GM18861 (cell line): Measurements from ENCODE around the gene SEC22A.
"Not testable (repeated sequence)": the region's sequence is repeated elsewhere in the genome, so short reads cannot be mapped to it uniquely, and the experiment has no call there.

ENCODE experiments used
- ATAC-seq: cut with Tn5 transposase; IDR thresholded peaks from one replicate; pipeline ENCODE4 v1.9.1; 2021; ENCODE audit not compliant: unreplicated experiment

The SEC22A gene

DNA sequence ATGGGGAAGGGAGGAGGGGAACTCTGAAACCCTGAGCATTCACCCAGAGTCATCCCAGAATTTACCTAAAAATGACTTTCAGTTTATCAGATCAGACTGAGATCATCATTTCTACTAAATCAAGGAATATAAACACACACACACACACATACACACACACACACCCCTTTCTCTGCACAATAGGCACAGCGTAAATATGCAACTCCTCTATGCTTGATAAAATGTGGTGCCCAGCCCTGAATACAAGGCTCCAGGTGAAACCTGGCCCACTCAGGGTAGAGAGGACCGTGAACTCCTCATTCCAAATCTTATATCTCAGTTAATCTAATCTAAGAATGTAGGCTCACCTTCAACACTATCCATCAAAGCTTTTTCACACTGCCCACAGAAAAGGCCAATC is 31.8 kb upstream of the SEC22A start:
- ATAC-seq, result no peak

DNA sequence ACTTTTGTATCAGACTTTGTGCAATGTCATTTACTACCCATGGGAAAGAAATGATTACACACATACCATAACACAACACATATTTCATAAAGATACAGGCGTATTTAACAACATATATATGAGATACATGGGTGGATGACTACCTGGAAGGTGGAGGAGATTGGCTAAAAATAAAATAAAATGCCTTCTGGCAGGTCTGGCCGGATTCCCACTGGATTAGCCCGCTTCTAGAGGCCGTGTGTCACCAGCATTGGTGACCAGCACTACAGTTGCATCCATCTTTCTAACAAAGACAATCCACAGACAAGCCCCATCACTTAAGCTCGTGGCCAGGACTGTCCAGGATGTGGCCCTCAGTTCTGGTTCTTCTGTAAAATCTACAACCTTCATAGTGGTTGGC is 21.0 kb upstream of the SEC22A start:
- ATAC-seq, result no peak

DNA sequence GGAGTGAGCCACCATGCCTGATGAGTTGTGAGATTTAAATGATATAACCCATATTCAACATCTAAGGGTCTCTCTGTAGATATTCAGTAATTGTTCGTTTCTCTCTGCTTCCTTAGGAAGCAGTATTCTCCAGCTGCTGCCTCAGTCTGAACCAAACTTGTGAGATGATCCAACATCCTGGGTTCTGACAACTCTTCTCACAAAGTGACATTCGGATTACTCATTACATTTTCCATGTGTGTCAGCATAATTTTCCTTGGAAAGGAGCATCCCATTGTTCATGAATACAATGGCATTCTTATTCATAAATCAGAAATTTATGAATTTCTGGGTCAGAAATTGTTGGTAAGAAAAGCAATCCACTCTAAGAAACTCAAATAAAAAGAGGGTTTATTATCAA is 15.0 kb upstream of the SEC22A start:
- no peak for ATAC-seq

DNA sequence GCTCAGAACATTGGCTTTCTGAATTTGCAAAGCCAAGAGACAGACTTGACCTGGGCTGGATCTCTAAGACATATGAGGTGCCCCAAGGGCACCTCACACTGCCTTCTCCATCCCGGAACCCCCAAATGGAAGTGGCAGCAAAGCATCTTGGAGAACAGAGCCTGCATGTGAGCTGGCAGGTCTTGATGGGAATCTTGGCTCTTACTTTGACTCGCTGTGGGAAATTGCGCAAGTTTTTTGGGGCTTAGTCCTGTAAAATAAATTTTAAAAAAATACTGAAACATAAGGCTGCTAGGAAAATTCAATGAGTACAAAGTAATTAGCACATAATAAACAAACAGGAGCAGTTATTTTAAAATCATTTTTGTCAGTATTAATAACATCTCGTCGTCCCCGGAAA is 13.7 kb upstream of the SEC22A start:
- ATAC-seq, result no peak

DNA sequence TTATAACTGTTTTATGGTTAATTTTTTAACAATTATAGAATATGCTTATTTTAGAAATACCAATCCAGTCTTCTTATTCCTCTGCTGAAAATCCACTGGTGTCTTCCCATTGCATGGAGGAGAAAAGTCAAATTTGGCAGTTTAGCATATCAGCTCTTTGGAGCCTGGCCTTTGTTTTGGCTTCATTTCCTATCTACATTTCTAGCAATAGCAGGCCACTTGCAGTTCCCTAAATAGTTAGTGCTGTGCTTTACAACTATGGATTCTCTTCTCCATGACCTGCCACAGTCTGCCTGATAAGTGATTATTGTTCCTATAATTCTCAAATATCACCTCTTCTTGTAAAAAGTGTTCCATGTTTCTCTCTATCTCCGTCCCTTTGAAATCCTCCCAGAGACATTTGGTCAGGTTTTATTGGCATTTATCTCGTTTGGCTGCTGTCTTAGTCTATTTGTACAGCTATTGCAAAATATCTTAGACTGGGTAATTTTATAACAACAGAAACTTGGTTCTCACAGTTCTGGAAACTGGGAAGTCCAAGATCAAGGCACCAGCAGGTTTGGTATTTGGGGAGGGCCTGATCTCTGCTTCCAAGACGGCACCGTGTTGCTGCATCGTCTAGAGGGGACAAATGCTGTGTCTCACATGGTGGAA is 8.2 kb upstream of the SEC22A start:
- no peak for ATAC-seq

DNA sequence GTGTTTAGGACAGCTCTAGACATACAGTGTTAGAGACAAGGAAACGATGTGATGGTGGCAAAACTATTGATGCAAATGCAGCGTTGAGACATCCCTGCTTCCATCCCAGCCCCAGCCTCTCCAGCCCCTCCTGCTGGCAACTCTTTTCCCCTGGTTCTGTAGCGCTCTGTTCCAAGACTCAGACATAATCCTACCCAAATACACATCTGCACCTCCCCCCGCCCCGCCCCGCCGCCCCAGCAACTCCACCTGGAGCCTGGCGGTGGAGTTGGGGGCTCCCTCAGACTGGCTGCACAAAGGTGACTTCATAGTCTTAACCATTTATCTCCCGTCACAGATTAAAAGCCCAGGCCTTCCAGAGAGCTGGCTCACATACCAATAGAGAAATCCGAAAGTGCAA is 7.2 kb upstream of the SEC22A start:
- ATAC-seq, result no peak

DNA sequence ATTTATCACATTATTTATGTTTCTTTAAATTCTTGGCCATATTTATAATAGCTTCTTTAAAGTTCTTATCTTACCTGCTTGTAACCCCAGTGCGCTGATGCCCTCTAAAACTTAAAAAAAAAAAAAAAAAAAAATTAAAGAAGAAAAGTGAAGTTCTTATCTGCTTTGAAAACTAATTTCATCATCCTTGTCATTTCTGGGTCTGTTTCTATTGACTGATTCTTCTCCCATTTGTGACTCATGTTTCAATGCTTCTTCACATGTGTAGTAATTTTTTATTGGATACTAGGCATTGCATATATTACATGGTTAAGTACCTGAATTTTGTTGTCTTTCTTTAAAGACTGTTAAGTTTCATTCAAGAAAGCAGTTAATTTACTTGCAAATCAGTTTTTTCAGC is 3.4 kb upstream of the SEC22A start:
- no peak for ATAC-seq

DNA sequence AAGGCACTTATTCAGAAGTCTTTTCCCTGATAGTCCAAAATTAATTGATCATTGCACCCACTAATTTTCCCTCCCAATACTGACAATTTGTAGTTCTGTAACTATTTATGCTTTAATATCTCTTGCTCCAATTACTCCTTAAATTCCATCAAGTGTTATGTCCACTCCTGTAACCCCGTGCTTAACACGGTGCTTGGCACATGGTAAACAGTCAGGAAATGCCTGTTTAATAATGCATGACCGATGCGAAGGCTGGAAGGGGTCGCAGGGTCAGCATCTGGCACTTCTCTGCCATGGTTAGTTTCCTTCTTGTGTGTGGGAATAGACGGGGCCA is 553 bp upstream of the SEC22A start:
- ATAC-seq, result no peak

DNA sequence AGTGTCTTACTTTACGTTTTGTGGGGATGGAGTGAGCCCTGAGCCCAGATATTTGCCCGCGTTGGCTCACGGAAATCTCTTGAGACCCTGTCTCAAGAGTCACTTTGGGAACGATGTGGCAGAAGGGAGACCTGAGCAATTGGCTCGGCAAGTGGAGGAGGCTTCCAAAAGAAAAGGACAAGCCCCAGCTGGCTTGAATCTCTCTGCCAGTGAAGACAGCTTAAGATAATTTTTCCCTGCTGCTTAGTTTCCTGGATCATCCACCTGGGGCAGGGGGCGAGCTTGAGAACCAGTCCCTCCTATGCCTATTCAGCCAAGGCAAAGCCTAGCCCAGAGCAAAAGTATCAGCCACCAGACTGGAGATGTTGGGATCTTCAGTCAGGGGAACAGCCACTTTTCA is 708 bp downstream of the SEC22A start:
- ATAC-seq, result no peak

DNA sequence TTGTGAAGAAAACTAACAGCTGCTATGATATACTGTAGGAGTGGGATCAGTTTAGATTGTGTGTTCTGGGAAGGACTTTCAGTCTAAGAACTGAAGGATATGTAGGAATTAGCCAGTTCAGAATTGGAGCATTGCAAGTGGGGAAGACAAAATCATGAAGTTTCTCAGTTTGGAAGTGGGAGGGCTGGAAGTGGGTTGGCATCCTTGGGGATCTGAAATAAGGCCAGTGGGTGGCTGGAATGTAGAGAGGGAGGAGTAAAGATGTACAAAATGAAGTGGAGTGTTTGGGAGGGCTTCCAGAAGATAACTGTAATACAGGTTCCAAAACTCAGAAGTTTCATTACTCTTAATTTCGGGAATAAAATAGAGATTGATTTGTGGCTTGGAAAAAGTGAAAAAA is 17.2 kb downstream of the SEC22A start:
- ATAC-seq, result no peak

DNA sequence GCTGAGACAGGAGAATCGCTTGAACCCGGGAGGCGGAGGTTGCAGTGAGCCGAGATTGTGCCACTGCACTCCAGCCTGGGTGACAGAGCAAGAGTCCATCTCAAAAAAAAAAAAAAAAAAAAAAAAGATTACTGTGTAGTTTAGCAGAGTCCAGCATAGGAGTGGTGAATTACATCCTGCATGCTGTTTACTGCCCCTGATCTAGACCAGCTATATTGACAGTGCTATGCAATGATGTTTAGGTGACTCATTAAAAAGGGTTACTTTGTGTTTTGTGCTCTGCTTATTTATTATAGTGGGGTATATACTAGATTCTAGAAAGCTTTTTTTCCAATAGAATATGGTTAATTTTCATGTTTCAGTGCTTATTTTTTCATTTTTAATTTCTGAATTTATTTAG is 19.6 kb downstream of the SEC22A start:
- ATAC-seq, result not testable (repeated sequence)

DNA sequence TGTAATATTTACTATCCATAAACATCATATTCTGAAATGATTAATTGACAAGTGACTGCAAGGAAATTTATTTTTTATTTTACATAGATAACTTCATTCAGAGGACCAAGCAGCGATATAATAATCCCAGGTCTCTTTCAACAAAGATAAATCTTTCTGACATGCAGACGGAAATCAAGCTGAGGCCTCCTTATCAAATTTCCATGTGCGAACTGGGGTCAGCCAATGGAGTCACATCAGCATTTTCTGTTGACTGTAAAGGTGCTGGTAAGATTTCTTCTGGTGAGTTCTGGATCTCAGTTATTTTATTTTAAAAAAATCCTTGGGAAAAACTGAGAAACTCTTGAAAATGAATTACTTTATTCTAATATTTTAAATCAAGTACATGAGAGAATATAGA is 23.3 kb downstream of the SEC22A start:
- no peak for ATAC-seq

DNA sequence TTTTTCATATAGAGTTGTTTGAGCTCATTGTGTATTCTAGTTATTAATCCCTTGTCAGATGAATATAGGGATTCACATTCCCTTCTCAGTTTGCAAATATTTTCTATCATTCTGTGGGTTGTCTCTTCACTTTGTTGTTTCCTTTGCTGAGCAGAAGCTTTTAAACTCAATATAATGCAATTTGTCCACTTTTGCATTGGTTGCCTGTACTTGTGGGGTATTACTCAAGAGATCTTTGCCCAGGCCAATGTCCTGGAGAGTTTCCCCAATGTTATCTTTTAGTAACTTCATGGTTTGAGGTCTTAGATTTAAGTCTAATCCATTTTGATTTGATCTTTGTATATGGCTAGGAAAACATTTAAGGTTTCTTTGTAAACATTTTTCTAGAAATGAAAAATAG is 24.8 kb downstream of the SEC22A start:
- ATAC-seq, result no peak

DNA sequence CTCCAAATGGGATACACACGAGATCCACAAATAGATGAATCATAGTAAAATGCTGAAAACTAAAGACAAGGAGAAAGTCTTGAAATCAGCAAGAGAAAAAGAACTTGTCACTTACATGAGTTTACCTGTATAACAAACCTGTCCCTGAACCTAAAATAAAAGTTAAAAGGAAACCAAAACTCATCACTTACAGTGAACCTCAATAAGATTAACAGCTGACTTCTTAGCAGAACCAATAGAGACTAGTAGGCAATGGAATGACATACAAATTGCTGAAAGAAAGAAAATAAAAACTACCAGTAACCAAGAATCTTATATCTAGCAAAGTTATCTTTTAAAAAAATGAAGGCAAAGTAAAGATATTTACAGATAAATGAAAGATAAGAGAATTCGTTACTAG is 27.4 kb downstream of the SEC22A start:
- ATAC-seq, result no peak

DNA sequence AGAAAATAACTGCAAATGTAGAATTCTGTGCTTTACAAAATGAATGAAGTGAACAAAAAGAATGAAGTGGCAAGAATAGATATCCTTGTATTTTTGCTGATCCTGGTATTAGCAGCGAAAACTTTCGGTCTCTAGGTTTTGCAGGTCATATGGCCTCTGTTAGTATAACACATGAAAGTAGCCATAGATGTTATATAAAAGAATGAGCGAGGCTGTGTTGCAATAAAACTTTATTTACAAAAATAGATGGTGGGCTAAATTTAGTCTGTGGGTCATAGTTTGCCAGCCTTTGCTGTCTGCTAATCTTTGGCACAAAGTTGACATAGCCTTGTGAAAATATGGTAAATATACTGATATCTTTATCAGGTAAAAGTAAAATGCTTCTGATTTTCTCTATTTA is 35.2 kb downstream of the SEC22A start:
- no peak for ATAC-seq

DNA sequence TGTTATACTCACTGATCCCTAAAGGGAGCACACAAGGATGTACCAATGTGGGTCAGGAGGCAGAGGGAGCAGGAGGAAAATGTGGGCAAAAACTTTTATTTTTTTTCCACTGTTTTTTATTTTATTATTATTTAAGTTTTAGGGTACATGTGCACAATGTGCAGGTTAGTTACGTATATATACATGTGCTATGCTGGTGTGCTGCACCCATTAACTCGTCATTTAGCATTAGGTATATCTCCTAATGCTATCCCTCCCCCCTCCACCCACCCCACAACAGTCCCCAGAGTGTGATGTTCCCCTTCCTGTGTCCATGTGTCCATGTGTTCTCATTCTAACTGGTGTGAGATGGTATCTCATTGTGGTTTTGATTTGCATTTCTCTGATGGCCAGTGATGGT is 37.4 kb downstream of the SEC22A start:
- not testable (repeated sequence) for ATAC-seq

DNA sequence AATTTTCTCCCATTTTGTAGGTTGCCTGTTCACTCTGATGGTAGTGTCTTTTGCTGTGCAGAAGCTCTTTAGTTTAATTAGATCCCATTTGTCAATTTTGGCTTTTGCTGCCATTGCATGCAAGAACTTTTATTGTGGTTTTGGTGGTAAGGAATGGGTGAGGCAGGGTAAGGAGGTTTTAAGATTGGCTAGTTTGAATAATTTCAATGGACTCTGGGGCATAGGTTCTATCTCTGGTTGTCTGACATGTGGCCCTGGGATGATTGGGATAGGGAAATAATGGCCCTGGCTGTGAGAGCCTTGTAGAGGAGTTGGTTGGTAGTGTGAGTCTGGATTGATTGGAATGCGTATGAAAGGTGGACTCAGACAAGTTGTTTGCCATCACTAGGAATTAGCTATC is 38.0 kb downstream of the SEC22A start:
- ATAC-seq, result no peak

DNA sequence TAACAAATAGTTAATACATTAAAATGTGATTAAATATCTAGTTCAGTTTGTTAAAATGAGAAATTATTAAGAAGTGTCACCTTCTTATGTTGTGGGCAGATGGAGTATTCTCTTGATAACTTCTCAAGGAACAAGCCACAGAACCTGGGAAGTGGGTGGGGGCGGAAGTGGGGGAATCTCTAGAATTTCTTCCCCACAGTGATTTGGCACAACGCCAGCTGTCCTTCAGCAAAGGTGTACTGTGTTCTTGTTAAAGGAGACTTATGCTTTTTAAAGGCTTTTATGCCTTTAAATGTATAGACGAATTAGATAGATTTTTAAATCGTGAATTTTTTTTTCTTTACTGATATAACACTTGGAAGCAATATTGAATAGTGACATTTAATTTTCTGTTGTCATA is 42.4 kb downstream of the SEC22A start:
- ATAC-seq, result no peak

DNA sequence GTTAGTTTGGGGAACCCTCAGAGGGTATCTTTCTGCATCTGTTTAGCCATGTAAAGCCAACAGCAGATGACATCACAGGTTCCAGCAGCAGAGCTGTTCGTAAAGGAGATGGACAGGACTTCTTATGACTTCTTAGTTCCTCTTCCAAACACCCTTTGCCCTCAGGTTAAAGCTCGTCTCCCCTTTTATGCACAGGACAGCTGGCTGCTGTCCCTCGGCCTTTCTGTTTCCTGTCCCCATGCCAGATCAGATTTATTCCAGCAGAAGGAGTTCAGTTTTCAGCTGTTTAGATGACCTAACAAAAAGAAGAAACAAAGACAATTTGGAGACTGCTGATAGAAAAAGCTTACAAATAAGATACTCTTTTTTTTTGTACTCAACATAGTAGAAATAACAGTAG is 45.1 kb downstream of the SEC22A start:
- no peak for ATAC-seq

DNA sequence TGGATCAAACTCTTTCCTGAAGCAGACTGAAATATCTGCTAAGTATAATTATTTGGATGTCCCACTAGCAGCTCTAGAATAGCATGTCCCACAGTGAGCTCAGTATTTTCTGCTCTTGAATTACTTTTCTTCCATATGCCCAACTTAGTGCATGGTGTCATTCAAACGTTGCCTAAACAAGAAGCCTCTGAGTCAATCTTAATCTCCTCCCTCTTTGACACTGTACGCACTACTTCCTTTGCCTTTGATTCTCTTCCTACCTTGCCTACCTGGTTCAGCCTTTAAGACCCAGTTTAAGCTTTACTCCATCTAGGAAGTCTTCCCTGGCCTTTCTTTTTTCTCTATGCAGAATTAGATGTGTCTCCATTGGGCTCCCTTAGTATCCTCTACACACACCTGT is 54.5 kb downstream of the SEC22A start:
- ATAC-seq, result no peak

DNA sequence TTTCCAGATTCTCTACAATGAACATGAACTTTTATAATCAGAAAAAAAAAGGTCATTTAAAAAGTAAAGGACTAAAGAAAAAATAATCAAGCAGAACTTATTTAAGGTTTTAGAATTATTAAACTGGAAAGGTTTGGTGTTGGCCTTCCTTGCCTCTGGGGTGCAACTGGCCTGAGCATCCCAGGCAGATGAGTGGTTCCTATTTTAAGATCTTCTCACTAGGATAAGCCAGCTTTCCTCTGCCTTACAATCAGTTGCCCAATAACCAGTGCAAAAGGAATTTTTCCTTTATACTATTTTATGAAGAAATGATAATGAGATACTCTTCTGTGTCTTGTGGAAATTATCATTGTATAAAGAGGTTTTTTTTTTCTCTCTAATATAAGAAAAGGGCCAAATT is 56.6 kb downstream of the SEC22A start:
- ATAC-seq, result no peak

DNA sequence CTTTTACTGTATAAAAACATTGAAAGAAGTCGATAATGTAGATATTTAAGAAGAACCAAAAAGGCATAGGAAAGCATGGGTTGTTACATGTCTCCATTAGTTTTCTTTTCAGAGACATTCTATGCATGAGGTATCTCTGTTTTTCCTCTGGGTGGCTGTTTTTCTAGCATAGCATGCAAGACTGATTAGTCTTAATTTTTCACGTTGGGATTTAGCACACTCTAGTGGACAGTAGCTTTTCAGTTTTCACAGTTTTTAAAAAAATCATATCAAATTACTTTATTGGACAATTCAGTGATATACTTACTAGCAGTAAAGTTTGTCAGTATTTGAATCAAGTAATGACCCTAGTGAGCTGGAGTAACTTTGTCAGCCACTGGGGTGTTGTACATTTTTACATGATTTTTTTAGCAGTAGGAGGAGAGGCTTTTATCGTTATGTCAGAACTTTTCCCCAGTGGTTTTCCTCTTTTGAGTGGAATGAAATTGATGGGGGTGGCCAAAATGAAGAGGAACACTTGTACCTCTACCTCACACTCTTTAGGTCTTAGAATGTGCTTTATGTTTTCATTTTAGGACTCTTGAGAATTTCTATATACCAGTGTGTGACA is 57.2 kb downstream of the SEC22A start:
- no peak for ATAC-seq

DNA sequence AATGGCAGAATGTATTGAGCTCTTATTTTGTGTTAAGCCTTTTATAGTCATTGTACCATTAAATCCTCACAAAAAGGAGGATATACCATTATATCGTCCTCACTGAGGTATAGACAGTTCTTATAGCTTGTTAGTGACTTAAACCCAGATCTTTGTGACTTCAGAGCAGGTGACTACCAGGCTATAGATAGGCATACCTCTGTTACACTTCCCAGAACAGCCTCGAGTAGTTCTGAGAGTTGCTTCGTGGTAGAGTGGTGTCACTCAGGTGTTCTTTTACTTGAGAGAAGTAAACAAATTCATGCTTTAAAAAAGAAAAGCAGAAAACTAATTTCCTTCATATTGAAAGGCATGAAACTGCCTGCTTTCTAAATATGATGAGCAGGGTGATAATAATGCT is 59.9 kb downstream of the SEC22A start:
- no peak for ATAC-seq
